COLO668 (cell line): ENCODE measurements around the gene PDZRN4.
"Not testable (repeated sequence)": the region's sequence is repeated elsewhere in the genome, so short reads cannot be mapped to it uniquely, and the experiment has no call there.

Experiments used
- DNase-seq: peaks from one replicate; lab custom pipeline; 2025; ENCODE audit not compliant: unreplicated experiment; lab: John Stamatoyannopoulos, UW

The PDZRN4 gene

GRCh38 chr12:41507286-41507685 is 319.2 kb downstream of the PDZRN4 start:
- DNase-seq, result no peak

- DNase-seq, result no peak
These were observed 321.3 kb downstream of the PDZRN4 start for GRCh38 chr12:41509271-41510055.

- peak; percentile 5 for DNase-seq
These were observed 322.4 kb downstream of the PDZRN4 start for GRCh38 chr12:41510470-41510869.

- no peak for DNase-seq
These were observed 323.1 kb downstream of the PDZRN4 start for GRCh38 chr12:41511247-41511646.

- DNase-seq, result no peak
These were observed 324.4 kb downstream of the PDZRN4 start for GRCh38 chr12:41512497-41512896.

- DNase-seq, result no peak
These were observed 326.1 kb downstream of the PDZRN4 start for GRCh38 chr12:41514021-41514777.

- no peak for DNase-seq
These were observed 326.8 kb downstream of the PDZRN4 start for GRCh38 chr12:41514907-41515306.

GRCh38 chr12:41515953-41516352 is 327.8 kb downstream of the PDZRN4 start:
- no peak for DNase-seq

- no peak for DNase-seq
These were observed 332.7 kb downstream of the PDZRN4 start for GRCh38 chr12:41520869-41521268.

- DNase-seq, result no peak
These were observed 333.8 kb downstream of the PDZRN4 start for GRCh38 chr12:41521872-41522379.

GRCh38 chr12:41527062-41527461 is 338.9 kb downstream of the PDZRN4 start:
- no peak for DNase-seq

- no peak for DNase-seq
These were observed 339.5 kb downstream of the PDZRN4 start for GRCh38 chr12:41527534-41528116.

- DNase-seq, result no peak
These were observed 340.8 kb downstream of the PDZRN4 start for GRCh38 chr12:41528874-41529273.

- DNase-seq, result no peak
These were observed 342.3 kb downstream of the PDZRN4 start for GRCh38 chr12:41530441-41530840.

- DNase-seq, result no peak
These were observed 343.2 kb downstream of the PDZRN4 start for GRCh38 chr12:41531147-41531829.

GRCh38 chr12:41532072-41532471 is 344.0 kb downstream of the PDZRN4 start:
- no peak for DNase-seq

- no peak for DNase-seq
These were observed 348.8 kb downstream of the PDZRN4 start for GRCh38 chr12:41536813-41537490.

- no peak for DNase-seq
These were observed 349.4 kb downstream of the PDZRN4 start for GRCh38 chr12:41537522-41537921.

GRCh38 chr12:41545761-41546160 is 357.6 kb downstream of the PDZRN4 start:
- DNase-seq, result no peak

GRCh38 chr12:41547071-41547470 is 359.0 kb downstream of the PDZRN4 start:
- not testable (repeated sequence) for DNase-seq

- DNase-seq, result no peak
These were observed 360.8 kb downstream of the PDZRN4 start for GRCh38 chr12:41548926-41549325.
